Transverse colon (tissue), 3 donors: ENCODE measurements around the gene SDK2.

ENCODE experiments used
- POLR2A ChIP-seq: fragments of 450-650 bp; IDR thresholded peaks from one replicate; pipeline ENCODE4 v1.6.1; 2016; ENCODE audit warnings: antibody characterized with exemption, mild to moderate bottlenecking, moderate library complexity
- POLR2AphosphoS5 ChIP-seq, 3 donors: sonication (generic); formaldehyde crosslinking; IDR thresholded peaks; one replicate each; pipeline ENCODE4 v1.6.1; 2016; ENCODE audit warnings: antibody characterized with exemption in 3 of 3

DNA sequence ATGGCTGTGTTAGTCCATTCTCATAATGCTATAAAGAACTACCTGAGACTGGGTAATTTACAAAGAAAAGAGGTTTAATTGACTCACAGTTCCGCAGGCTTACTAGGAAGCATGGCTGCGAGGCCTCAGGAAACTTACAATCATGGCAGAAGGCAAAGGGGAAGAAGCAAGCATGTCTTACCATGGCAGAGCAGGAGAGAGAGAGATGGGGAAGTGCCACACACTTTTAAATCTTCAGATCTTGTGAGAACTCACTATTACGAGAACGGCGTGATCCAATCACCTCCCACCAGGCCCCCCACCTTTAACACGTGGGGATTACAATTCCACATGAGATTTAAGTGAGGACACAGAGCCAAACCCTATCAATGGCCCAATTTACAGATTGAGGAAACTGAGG is 96.5 kb downstream of the SDK2 start:
- no peak for TF ChIP-seq POLR2A
- TF ChIP-seq POLR2AphosphoS5 (IDR thresholded peaks at IDR 0.05) = no peak
